Activated CD4-positive, alpha-beta T cell treated with anti-CD3 and anti-CD28 coated beads, Interleukin-2, amount 50 U/mL, for 48 hours (primary cell): ENCODE results near the gene CYLD.

ENCODE experiments used
- DNase-seq, 2 experiments: peaks; one replicate each; pipeline ENCODE4 v3.0.0-alpha.2; 2020

The CYLD gene

GRCh38 chr16:50789757-50790156 is 47.9 kb downstream of the CYLD start:
- DNase-seq = no peak

GRCh38 chr16:50791522-50791921 is 49.6 kb downstream of the CYLD start:
- DNase-seq = no peak

- no peak for DNase-seq
Measured at GRCh38 chr16:50796829-50797228, 54.9 kb downstream of the CYLD start.

- no peak for DNase-seq
Measured at GRCh38 chr16:50797456-50797855, 55.6 kb downstream of the CYLD start.

- DNase-seq = no peak
Measured at GRCh38 chr16:50800074-50800473, 58.2 kb downstream of the CYLD start.

- DNase-seq = no peak
Measured at GRCh38 chr16:50801036-50801435, 59.1 kb downstream of the CYLD start.

GRCh38 chr16:50802000-50802399 is 60.1 kb downstream of the CYLD start:
- no peak for DNase-seq

- DNase-seq = no peak
Measured at GRCh38 chr16:50802961-50803360, 61.1 kb downstream of the CYLD start.

- DNase-seq = no peak
Measured at GRCh38 chr16:50804290-50804907, 62.5 kb downstream of the CYLD start.

- peak; percentile 85 to 90 for DNase-seq
Measured at GRCh38 chr16:50806099-50807062, 64.5 kb downstream of the CYLD start.

- no peak for DNase-seq
Measured at GRCh38 chr16:50808929-50809538, 67.1 kb downstream of the CYLD start.

- no peak for DNase-seq
Measured at GRCh38 chr16:50809561-50809960, 67.7 kb downstream of the CYLD start.

GRCh38 chr16:50810241-50810965 is 68.5 kb downstream of the CYLD start:
- no peak for DNase-seq

- no peak for DNase-seq
Measured at GRCh38 chr16:50812046-50812445, 70.2 kb downstream of the CYLD start.

GRCh38 chr16:50812876-50813466 is 71.1 kb downstream of the CYLD start:
- no peak for DNase-seq

GRCh38 chr16:50814052-50814451 is 72.2 kb downstream of the CYLD start:
- DNase-seq = no peak

GRCh38 chr16:50814541-50814940 is 72.7 kb downstream of the CYLD start:
- no peak for DNase-seq

GRCh38 chr16:50815382-50815781 is 73.5 kb downstream of the CYLD start:
- DNase-seq = no peak

- no peak for DNase-seq
Measured at GRCh38 chr16:50816901-50817555, 75.1 kb downstream of the CYLD start.

GRCh38 chr16:50818380-50818779 is 76.5 kb downstream of the CYLD start:
- DNase-seq = no peak

GRCh38 chr16:50819706-50820105 is 77.8 kb downstream of the CYLD start:
- no peak for DNase-seq

GRCh38 chr16:50820225-50820624 is 78.3 kb downstream of the CYLD start:
- no peak for DNase-seq
